Pons (tissue), 1 donor: Measurements from ENCODE around the gene HSPA4L.
A peak's percentile ranks its signal among the peaks of the same experiment; 100 is the strongest.

ENCODE experiments used
- DNase-seq: peaks from one replicate; pipeline ENCODE4 v3.0.0-alpha.2; 2016; ENCODE audit warnings: low spot score

HSPA4L gene

DNA sequence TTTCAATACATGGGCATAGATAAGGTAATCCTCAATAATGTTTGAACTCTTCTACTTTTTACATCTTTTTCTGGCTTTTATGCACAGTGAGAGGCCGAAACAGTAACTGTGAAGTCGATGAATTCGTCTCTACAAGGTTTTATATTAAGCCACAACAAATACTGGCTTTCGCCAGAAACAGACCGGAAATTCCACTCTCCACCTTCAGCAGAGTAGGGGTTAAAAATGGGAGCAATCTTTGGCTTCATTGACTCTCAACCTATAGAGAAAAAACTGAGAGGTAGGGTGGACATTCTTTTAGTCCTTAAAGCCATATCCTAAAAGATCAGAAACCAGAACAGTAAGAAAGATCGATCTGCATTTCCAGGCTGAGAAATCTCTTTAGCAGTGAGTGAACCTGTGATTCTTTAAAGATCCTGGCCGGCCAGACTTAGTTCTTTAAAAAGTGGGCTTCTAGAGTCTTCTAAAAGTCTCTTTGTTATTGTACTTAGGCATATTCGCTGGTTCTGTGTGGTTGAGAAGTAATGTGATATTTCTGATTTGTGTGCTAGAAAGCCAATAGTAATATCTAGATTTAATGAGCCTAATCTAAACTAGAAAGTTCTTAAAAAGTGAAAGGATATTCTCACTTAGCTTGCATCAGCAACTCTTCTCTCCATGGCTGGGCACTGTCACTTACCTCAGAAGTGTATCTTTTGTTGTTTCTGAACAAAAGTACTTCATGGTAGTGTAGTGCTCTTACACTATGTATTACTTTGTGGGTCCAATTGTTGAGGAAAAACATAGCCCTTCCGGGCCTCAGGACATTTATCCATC, 2.0 kb downstream of the HSPA4L start:
- DNase-seq, result peak; percentile 31

- DNase-seq, result no peak
These were observed 6.4 kb downstream of the HSPA4L start for GRCh38 chr4:127788517-127788916.

- DNase-seq, result no peak
These were observed 9.3 kb downstream of the HSPA4L start for GRCh38 chr4:127791391-127791790.

DNA sequence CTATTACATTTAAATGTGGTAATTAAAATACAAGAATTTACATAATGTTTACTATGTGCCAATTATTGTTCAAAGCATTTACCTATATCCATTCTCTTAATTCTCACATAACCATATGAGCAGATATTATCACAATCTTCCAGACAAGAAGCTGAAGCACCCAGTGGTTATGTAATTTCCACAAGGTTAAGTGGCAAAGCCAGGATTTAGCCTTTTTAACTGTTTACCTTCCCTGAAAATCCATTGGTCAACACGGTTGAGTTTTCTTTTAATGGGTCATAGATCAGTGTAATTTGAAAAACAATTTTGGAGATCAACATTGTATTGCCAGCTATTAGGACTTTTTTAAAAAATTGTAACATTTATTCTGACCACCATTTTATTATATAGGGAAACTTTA, 11.4 kb downstream of the HSPA4L start:
- DNase-seq, result no peak

DNA sequence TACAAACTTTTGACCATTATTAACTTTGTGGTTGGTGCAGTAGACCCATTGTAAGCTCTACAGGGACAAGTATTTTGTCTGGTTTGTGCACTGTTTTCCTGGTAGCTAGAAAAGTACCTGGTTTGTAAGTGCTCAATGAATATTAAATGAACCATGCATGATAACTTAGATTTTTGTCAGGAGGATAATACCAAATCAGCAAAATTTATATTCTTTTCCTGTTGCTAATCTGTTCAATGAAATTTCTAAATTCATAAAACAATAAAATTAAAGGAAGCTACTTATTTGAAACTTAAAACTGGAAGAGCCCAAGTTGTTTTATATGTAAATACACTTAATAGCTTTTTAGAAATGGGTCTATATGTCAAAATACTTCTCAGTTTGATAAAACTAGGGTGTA, 17.6 kb downstream of the HSPA4L start:
- no peak for DNase-seq

DNA sequence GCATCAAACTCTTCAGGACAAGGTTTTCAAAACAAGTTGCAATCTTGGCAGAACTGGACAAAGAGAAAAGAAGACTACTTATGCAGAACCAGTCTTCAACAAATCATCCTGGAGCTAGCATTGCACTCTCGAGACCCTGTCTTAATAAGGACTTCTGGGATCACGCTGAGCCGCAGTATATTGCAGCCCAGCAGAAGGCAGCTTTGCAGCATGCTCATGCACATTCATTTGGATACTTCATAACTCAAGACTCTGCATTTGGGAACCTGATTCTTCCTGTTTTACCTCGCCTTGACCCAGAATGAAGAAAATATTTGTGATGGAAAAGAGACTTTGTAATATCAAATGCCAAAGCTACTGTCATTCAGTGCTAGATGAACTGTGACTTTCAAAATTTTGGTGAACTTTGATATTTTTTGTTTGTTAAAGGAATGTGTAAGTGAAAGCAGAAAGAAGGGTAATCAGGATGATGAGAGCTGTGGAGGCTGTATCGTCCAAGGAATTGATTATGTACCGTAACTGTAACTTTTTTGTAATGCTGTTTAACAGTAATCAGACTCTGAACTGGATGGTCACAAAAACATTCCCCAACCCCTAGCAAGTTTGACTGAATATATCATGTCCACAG, 27.2 kb downstream of the HSPA4L start:
- no peak for DNase-seq

GRCh38 chr4:127810551-127810950, 28.4 kb downstream of the HSPA4L start:
- no peak for DNase-seq

DNA sequence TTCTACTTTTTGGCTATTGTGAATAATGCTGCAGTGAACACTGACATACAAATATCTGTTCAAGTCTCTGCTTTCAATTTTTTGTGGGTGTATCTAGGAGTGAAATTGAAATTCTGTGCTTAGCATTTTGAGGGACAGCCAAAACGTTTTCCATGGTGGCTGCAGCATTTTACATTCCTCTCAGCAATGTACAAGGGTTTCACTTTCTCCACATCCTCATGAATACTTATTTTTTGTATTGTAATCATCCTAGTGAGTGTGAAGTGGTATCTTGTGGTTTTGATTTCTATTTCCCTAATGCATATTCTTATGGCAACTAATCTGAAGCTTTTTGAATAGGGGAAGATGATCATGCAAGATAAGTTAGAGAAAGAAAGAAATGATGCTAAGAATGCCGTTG, 40.3 kb downstream of the HSPA4L start:
- no peak for DNase-seq

GRCh38 chr4:127828121-127828520, 46.0 kb downstream of the HSPA4L start:
- DNase-seq, result no peak

GRCh38 chr4:127829014-127829413, 46.9 kb downstream of the HSPA4L start:
- DNase-seq, result no peak

- DNase-seq, result peak; percentile 51
These were observed 50.5 kb downstream of the HSPA4L start for GRCh38 chr4:127832585-127832984.

GRCh38 chr4:127843704-127844600, 61.8 kb downstream of the HSPA4L start:
- no peak for DNase-seq

DNA sequence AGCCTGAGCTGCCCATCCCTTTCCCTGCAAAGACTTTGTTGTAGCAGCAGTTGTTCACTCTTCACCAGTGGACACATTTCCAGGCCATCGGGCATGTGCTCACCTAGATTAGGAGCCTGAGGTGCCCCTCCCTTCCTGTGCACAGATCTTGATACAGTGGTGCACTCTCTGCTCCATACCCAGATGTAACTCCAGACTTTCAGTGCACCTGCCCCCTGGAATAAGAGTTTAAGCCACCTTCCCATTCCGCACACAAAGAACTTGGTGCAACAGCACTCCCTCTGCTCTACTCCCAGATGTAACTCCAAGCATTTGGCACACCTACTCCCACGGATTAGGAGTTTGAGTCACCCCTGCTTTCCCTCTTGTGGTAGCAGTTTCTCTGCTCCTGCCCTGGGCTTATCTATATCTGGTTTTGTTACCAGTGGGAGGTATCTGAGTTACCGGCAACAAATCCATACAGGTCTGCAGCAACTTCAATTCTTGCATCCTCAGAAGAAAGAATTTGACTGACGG, 62.5 kb downstream of the HSPA4L start:
- DNase-seq, result no peak

DNA sequence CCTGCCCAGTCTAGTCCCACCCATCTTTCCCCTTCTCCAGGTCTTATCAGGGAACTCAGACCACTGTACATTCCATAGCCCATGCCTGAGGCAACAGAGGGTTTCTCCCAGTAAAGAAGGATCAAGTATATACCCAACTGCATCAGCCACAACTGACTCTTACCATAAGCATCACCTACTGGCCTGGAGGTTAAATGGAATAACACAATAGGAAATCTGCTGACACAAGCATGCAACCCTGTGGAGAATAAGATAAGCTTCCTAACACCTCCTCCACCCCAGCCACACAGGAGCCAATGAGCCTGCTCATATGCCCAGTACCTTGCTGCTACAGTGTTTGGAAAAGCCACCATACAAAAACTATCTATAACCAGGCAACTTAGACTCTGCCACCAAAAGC, 63.9 kb downstream of the HSPA4L start:
- no peak for DNase-seq

DNA sequence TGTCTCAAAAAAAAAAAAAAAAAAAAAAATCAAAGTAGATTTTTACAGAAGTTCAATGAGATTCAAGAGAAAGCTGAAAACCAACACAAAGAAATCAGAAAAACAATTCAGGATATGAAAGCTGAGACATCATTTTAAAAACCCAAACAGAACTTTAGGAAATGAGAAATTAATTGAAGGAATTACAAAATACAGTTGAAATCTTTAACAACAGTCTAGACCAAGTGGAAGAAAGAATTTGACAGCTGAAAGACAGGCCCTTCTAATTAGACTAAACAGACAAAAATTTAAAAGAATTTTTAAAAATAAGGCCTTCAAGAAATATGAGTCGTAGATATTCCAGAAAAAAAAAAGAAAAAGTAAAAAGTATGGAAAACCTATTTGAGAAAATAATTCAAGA, 64.6 kb downstream of the HSPA4L start:
- no peak for DNase-seq

- no peak for DNase-seq
These were observed 67.5 kb downstream of the HSPA4L start for GRCh38 chr4:127849505-127850234.

DNA sequence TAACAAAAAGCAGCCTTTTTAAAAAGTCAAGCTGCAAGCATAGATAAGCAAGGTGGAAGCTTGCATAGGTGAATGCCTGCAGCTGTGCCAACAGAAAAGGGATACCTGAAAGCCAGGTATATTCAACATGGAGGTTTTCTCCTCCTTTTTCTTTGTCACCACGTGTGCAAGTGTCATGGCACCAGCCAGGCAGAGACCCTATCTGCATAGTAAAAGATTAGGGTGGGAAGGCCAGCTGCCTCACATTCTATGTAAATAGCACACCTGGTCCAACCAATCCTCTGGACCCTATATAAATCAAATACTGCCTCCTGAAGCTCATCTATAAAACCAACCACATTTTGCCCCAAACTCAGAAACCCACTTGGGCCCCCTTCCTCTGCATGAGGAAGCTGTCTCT, 70.5 kb downstream of the HSPA4L start:
- DNase-seq, result no peak

- no peak for DNase-seq
These were observed 74.2 kb downstream of the HSPA4L start for GRCh38 chr4:127856196-127856812.

- no peak for DNase-seq
These were observed 74.8 kb downstream of the HSPA4L start for GRCh38 chr4:127856813-127857447.

- DNase-seq, result no peak
These were observed 75.5 kb downstream of the HSPA4L start for GRCh38 chr4:127857641-127858040.

GRCh38 chr4:127868196-127868595, 86.1 kb downstream of the HSPA4L start:
- DNase-seq, result no peak
